GM12865 (cell line): ENCODE results near the gene KRT4.

Experiments
- DNase-seq: peaks from one replicate; pipeline ENCODE4 v3.0.0; 2010; ENCODE audit warnings: low read depth
- H3K4me3 ChIP-seq: 2 replicates; pipeline ENCODE4 v1.5.1; 2011; ENCODE audit warnings: mild to moderate bottlenecking, low read depth, low read length, control low read depth
- CTCF ChIP-seq: IDR thresholded peaks from 2 replicates; pipeline ENCODE4 v1.5.1; 2011; ENCODE audit warnings: low read length, control low read depth, low read depth, inconsistent platforms; ENCODE audit not compliant: insufficient read depth; ENCODE audit errors: missing control alignments

Gene KRT4

DNA sequence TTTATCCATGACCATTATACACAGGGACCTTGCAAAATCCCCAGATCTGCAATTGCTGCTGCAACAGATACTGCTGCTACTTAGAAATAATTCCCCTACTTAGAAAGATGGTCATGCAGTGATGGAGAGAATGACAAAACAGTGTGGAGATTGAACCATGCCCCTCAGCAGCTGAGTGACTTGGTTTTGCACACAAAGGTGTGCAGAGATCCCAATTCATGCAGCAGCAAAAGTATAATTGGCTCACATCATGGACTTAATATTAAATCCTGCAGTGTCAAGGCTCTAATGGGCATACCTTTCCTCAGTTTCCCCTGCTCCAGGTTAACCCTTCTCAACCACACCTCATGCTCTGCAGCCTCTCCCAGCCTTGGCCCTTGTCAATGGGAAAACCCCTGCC lies 37.9 kb upstream of the KRT4 start:
- TF ChIP-seq CTCF: no peak
- DNase-seq: no peak
- no peak overlapping the region for H3K4me3 ChIP-seq

GRCh38 chr12:52850681-52851080 lies 36.8 kb upstream of the KRT4 start:
- no peak for DNase-seq
- H3K4me3 ChIP-seq: no peak overlapping the region
- TF ChIP-seq CTCF: no peak

GRCh38 chr12:52849511-52849910 lies 35.6 kb upstream of the KRT4 start:
- no peak overlapping the region for H3K4me3 ChIP-seq
- no peak for DNase-seq
- no peak for TF ChIP-seq CTCF

DNA sequence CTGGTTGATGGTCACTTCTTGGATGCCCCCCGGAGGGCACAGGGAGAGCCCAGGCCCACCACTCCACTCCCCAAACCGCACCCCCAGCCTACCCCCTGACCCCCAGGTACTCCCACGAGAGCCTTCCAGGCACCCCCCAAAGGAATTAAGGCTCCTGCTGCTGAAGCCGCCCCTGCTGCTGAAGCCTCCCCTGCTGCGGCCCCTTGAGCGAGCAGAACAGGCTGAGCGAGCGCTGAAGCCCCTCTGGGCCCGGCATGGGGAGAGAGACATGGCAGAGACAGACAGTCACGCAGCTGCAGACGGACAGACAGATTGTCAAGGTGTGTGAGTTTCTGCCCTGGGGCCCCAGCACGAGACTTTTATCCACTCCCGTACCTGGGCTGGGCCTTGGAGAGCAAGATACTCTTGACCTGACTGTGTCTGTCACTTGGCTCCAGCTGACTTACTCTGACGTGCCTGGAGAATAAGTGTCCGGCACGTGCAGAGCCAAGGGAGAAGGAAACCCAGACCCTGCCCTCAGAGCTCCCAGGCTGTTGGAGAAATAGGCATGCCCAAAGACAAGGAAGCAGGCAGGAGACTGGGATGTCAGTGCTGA lies 34.8 kb upstream of the KRT4 start, which contains the start of gene KRT78:
TSS of gene KRT78 (minus strand) at position 334 of the 595 bp plus-strand sequence. CDS start at position 270, 64 bp downstream.
- no peak for TF ChIP-seq CTCF
- no peak within 1 kb of the TSS for H3K4me3 ChIP-seq
- DNase-seq: no peak

DNA sequence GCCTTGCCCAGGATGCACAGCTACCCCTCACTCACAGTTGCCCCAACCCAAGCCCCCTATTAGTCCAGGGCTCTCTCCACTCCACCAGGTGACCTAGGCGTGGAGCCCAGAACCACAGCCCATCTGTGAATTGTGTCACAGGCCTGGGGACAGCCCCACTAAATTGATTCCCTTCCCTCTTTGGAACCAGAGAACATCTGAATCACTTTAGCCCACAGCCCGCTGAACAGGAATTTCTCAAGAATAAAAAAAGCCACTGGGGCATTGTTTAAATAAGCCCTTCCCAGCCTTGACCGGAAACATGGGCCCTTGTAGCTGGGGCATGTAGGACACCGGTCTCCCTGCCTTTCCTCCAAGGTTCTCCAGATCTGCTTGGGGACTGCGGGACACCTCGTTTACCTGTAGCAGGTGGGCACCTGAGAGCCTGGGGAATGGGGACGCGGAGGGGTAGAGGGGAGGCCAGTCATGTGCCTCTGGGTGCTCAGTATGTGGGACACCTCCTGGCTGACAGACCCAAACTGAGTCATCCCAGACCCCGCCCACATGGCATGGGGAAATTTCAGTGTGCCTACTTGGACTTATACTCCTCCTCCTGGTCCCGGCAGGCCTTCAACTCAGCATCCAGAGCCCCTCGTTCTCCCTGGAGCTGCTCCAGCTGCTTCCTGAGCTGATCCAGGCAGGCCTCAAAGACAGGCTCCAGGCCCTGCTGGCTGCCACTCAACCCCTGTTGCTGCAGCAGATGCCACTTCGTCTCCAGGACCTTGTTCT lies 33.6 kb upstream of the KRT4 start:
- TF ChIP-seq CTCF: no peak
- H3K4me3 ChIP-seq: no peak overlapping the region
- no peak for DNase-seq

- DNase-seq: no peak
- no peak overlapping the region for H3K4me3 ChIP-seq
- no peak for TF ChIP-seq CTCF
These were observed 32.5 kb upstream of the KRT4 start for GRCh38 chr12:52846356-52846970.
